ENCODE results near the gene AMOT. TPM values are rescaled to one million over a fixed set of nuclear protein-coding genes. Genes with fewer than 3 reads are reported as not detected.

Gene AMOT
- total RNA-seq, 6 experiments from 2014 or later, result 2.9 to 9.6 (median 6.0) TPM

GRCh38 chrX:112803060-112803459, 37.6 kb downstream of the AMOT start:
- Histone ChIP-seq H3K27me3 (no peaks in the 10 kb centered on the region), H3K4me1 (no peaks in the 10 kb centered on the region), H3K4me3 (no peak overlapping the region), H3K9me3 (no peaks in the 10 kb centered on the region), H3K27ac (no peak overlapping the region), H3K36me3 (no peaks in the 10 kb centered on the region)
- DNase-seq (no peak), ATAC-seq (no peak)
- TF ChIP-seq POLR2A (IDR thresholded peaks at IDR 0.05), result no peak
- TF ChIP-seq CTCF (IDR thresholded peaks at IDR 0.05), result no peak
- intact Hi-C loops (cut with DNase I), result no loop called here
- WGBS (ENCODE audit: insufficient coverage, low coverage, low lambda C conversion rate, missing lambda C conversion rate), result 72% methylated on average over 3 of the region's 3 CpGs

GRCh38 chrX:112802541-112802940, 38.1 kb downstream of the AMOT start:
- DNase-seq, result no peak
- no peak overlapping the region for H3K4me3 ChIP-seq
- WGBS (ENCODE audit: insufficient coverage, low coverage, low lambda C conversion rate, missing lambda C conversion rate), result 82% methylated on average over 1 of the region's 1 CpG
- H3K27ac ChIP-seq, result no peak overlapping the region
- intact Hi-C loops (cut with DNase I), result no loop called here
- no peaks in the 10 kb centered on the region for H3K9me3 ChIP-seq
- H3K4me1 ChIP-seq, result no peaks in the 10 kb centered on the region
- no peak for TF ChIP-seq CTCF (IDR thresholded peaks at IDR 0.05)
- TF ChIP-seq POLR2A (IDR thresholded peaks at IDR 0.05), result no peak
- no peak for ATAC-seq
- no peaks in the 10 kb centered on the region for H3K27me3 ChIP-seq
- no peaks in the 10 kb centered on the region for H3K36me3 ChIP-seq

- Histone ChIP-seq H3K27ac (no peak overlapping the region), H3K36me3 (no peaks in the 10 kb centered on the region), H3K4me1 (no peaks in the 10 kb centered on the region), H3K27me3 (no peaks in the 10 kb centered on the region), H3K9me3 (no peaks in the 10 kb centered on the region), H3K4me3 (no peak overlapping the region)
- WGBS (ENCODE audit: insufficient coverage, low coverage, low lambda C conversion rate, missing lambda C conversion rate), result 53% methylated on average over 10 of the region's 12 CpGs
- TF ChIP-seq CTCF (IDR thresholded peaks at IDR 0.05) (no peak), POLR2A (IDR thresholded peaks at IDR 0.05) (no peak)
- no peak for DNase-seq
- intact Hi-C loops (cut with DNase I), result no loop called here
- no peak for ATAC-seq
Observed at GRCh38 chrX:112800971-112801775, 39.5 kb downstream of the AMOT start.

GRCh38 chrX:112799425-112799824, 41.2 kb downstream of the AMOT start:
- DNase-seq, result no peak
- WGBS (ENCODE audit: insufficient coverage, low coverage, low lambda C conversion rate, missing lambda C conversion rate), result 82% methylated on average over 1 of the region's 1 CpG
- Histone ChIP-seq H3K36me3 (no peaks in the 10 kb centered on the region), H3K4me1 (no peaks in the 10 kb centered on the region), H3K27me3 (no peaks in the 10 kb centered on the region), H3K9me3 (no peaks in the 10 kb centered on the region), H3K27ac (no peak overlapping the region), H3K4me3 (no peak overlapping the region)
- intact Hi-C loops (cut with DNase I), result no loop called here
- ATAC-seq, result no peak
- no peak for TF ChIP-seq CTCF (IDR thresholded peaks at IDR 0.05)
- no peak for TF ChIP-seq POLR2A (IDR thresholded peaks at IDR 0.05)
